Naive thymus-derived CD8-positive, alpha-beta T cell (primary cell): ENCODE results near the gene PDGFB. TPM values are rescaled to one million over a fixed set of nuclear protein-coding genes. Genes with fewer than 3 reads are reported as not detected.

Source experiments
- ATAC-seq, 2 donors: fragments of 150-1000 bp; cut with Tn5 transposase in 1 of 2; sonication (Bioruptor Pico), chemical (Tn5 transposase) in 1 of 2; 1 replicate in 1 of 2; 2 replicates in 1 of 2; pipeline ENCODE4 v1.10.0; 2021; ENCODE audit warnings: mild to moderate bottlenecking in 2 of 2, moderate library complexity in 2 of 2
- POLR2A ChIA-PET: fragments of 350-600 bp; sonication (Branson Sonifier 250); formaldehyde crosslinking; loops from one replicate; lab custom pipeline; 2021; ENCODE audit warnings: antibody characterized with exemption; lab: Charles Lee
- DNase-seq, 10 donors: peaks; one replicate each; pipeline versions ENCODE4 v3.0.0 to v3.0.0-alpha.2; 2020 to 2022
- H3K27ac Mint-ChIP-seq, 10 donors: one replicate each; pipeline ENCODE4 v1.8.0; 2020 to 2022; ENCODE audit warnings: mild to moderate bottlenecking in 10 of 10, mixed read lengths in 10 of 10, moderate library complexity in 4 of 10, inconsistent platforms in 1 of 10
- H3K27me3 Mint-ChIP-seq, 5 donors: one replicate each; pipeline ENCODE4 v1.8.0; 2021 to 2022; ENCODE audit warnings: mixed read lengths in 5 of 5
- H3K36me3 Mint-ChIP-seq, 3 donors: one replicate each; pipeline ENCODE4 v1.8.0; 2020 to 2022; ENCODE audit warnings: mixed read lengths in 3 of 3, mild to moderate bottlenecking in 2 of 3, inconsistent platforms in 1 of 3
- H3K4me1 Mint-ChIP-seq, 4 donors: one replicate each; pipeline ENCODE4 v1.8.0; 2021 to 2022; ENCODE audit warnings: mixed read lengths in 4 of 4
- H3K4me3 Mint-ChIP-seq, 10 donors: one replicate each; pipeline ENCODE4 v1.8.0; 2020 to 2022; ENCODE audit warnings: mild to moderate bottlenecking in 10 of 10, mixed read lengths in 10 of 10, moderate library complexity in 6 of 10, inconsistent platforms in 1 of 10
- H3K9me3 Mint-ChIP-seq, 9 donors: one replicate each; pipeline ENCODE4 v1.8.0; 2020 to 2022; ENCODE audit warnings: mixed read lengths in 9 of 9, mild to moderate bottlenecking in 3 of 9, inconsistent platforms in 1 of 9, moderate library complexity in 1 of 9
- polyA plus RNA-seq, 3 donors: library from polyadenylated mRNA; unstranded; fragments of 300-500 nt; fragmentation: Illumina TruSeq; gene quantifications; one replicate each; pipeline ENCODE4 v1.2.3, GENCODE V29; 2021
- total RNA-seq, 8 experiments: library from RNA in 2 of 8; stranded (reverse) in 2 of 8; gene quantifications; one replicate each; pipeline ENCODE4 v1.2.3 and lab custom pipeline; 2021 to 2026

PDGFB gene
- 10 to 100 TPM in 1 of 2 experiments, 1 to 10 TPM in 1; 7.4 to 10.1 TPM for total RNA-seq
- polyA plus RNA-seq, result 1 to 10 TPM; 1.0 to 3.9 (median 1.3) TPM
- total RNA-seq (lab: John Stamatoyannopoulos, UW), result 0.08 to 8.7 (median 1.2) reads per million in 6 experiments

GRCh38 chr22:39244496-39245129 lies at the start of gene PDGFB:
Gene PDGFB (minus strand): TSS chr22:39244982. CDS start chr22:39243963, 1,019 bp downstream.
- POLR2A ChIA-PET, result interaction anchor here (0.8 to 8.2 kb wide), 6 partner anchors 9 to 95 kb away, joined by 3 to 77 read pairs (median 8); partner anchors contain the start of genes CBX7 and RPL3
- peak within 1 kb of the TSS in 8 of 10 donors; percentile 29 to 92 (median 75) for H3K27ac Mint-ChIP-seq

GRCh38 chr22:39293766-39294368 lies 49.1 kb upstream of the PDGFB start:
- ATAC-seq (no peak), DNase-seq (no peak)
- Mint-ChIP-seq H3K27ac (no peak overlapping the region), H3K27me3 (peaks cover 5 to 20% (median 12%) of the 10 kb centered on the region in 5 donors), H3K4me3 (no peak overlapping the region), H3K4me1 (peaks cover 0 to 3% (median 1%) of the 10 kb centered on the region in 4 donors), H3K9me3 (no peaks in the 10 kb centered on the region), H3K36me3 (no peaks in the 10 kb centered on the region)
- POLR2A ChIA-PET, result no interaction called here

More at GRCh38 chr22:39244496-39245129, at the start of gene PDGFB:
- no peak for ATAC-seq
- no peak for DNase-seq
- Mint-ChIP-seq H3K9me3 (no peaks in the 10 kb centered on the region), H3K4me1 (peaks cover 31 to 48% (median 40%) of the 10 kb centered on the region in 4 donors), H3K4me3 (peak within 1 kb of the TSS; percentile 76 to 95 (median 89)), H3K27me3 (peaks cover 0 to 33% (median 19%) of the 10 kb centered on the region in 5 donors), H3K36me3 (peaks cover 0 to 14% (median 0%) of the 10 kb centered on the region in 3 donors)

GRCh38 chr22:39292561-39293074 lies 47.8 kb upstream of the PDGFB start:
- no peak for DNase-seq

GRCh38 chr22:39292031-39292462 lies 47.3 kb upstream of the PDGFB start:
- Mint-ChIP-seq H3K4me3 (no peak overlapping the region), H3K36me3 (no peaks in the 10 kb centered on the region), H3K27me3 (peaks cover 0 to 10% (median 8%) of the 10 kb centered on the region in 5 donors), H3K27ac (no peak overlapping the region), H3K9me3 (no peaks in the 10 kb centered on the region), H3K4me1 (peaks cover 0 to 12% (median 3%) of the 10 kb centered on the region in 4 donors)
- ATAC-seq (no peak), DNase-seq (no peak)
- POLR2A ChIA-PET, result no interaction called here

More at GRCh38 chr22:39292561-39293074, 47.8 kb upstream of the PDGFB start:
- peaks cover 0 to 6% (median 0%) of the 10 kb centered on the region in 4 donors for H3K4me1 Mint-ChIP-seq
- H3K4me3 Mint-ChIP-seq, result no peak overlapping the region
- H3K9me3 Mint-ChIP-seq, result no peaks in the 10 kb centered on the region
- no peaks in the 10 kb centered on the region for H3K36me3 Mint-ChIP-seq
- no peak for ATAC-seq
- H3K27me3 Mint-ChIP-seq, result peaks cover 0 to 10% (median 8%) of the 10 kb centered on the region in 5 donors
- POLR2A ChIA-PET, result no interaction called here
- no peak overlapping the region for H3K27ac Mint-ChIP-seq

- DNase-seq (no peak), ATAC-seq (no peak)
- no peaks in the 10 kb centered on the region for H3K9me3 Mint-ChIP-seq
- no peaks in the 10 kb centered on the region for H3K36me3 Mint-ChIP-seq
- H3K27me3 Mint-ChIP-seq, result peaks cover 0 to 8% (median 5%) of the 10 kb centered on the region in 5 donors
- no peak overlapping the region for H3K4me3 Mint-ChIP-seq
- peaks cover 0 to 17% (median 3%) of the 10 kb centered on the region in 4 donors for H3K4me1 Mint-ChIP-seq
- POLR2A ChIA-PET, result interaction anchor here (0.6 kb wide), 1 partner anchor 40 kb away, joined by 3 read pairs; no protein-coding TSS in a partner anchor
- no peak overlapping the region for H3K27ac Mint-ChIP-seq
Observed at GRCh38 chr22:39291523-39291922, 46.7 kb upstream of the PDGFB start.

GRCh38 chr22:39290724-39291161 lies 46.0 kb upstream of the PDGFB start:
- H3K27ac Mint-ChIP-seq, result no peak overlapping the region
- ATAC-seq, result no peak
- H3K4me1 Mint-ChIP-seq, result peaks cover 0 to 22% (median 3%) of the 10 kb centered on the region in 4 donors
- peaks cover 0 to 5% (median 0%) of the 10 kb centered on the region in 9 donors for H3K9me3 Mint-ChIP-seq
- DNase-seq, result no peak
- H3K27me3 Mint-ChIP-seq, result peaks cover 0 to 6% (median 3%) of the 10 kb centered on the region in 5 donors
- H3K36me3 Mint-ChIP-seq, result no peaks in the 10 kb centered on the region
- H3K4me3 Mint-ChIP-seq, result no peak overlapping the region
- POLR2A ChIA-PET, result no interaction called here

GRCh38 chr22:39289975-39290720 lies 45.4 kb upstream of the PDGFB start:
- DNase-seq (no peak), ATAC-seq (no peak)
- Mint-ChIP-seq H3K27ac (no peak overlapping the region), H3K36me3 (no peaks in the 10 kb centered on the region), H3K4me1 (peaks cover 0 to 22% (median 3%) of the 10 kb centered on the region in 4 donors), H3K9me3 (peaks cover 0 to 10% (median 2%) of the 10 kb centered on the region in 9 donors), H3K27me3 (peaks cover 0 to 7% (median 3%) of the 10 kb centered on the region in 5 donors), H3K4me3 (no peak overlapping the region)
- POLR2A ChIA-PET, result no interaction called here

- Mint-ChIP-seq H3K27ac (no peak overlapping the region), H3K9me3 (peaks cover 0 to 13% (median 2%) of the 10 kb centered on the region in 9 donors), H3K36me3 (no peaks in the 10 kb centered on the region), H3K27me3 (peaks cover 0 to 7% (median 3%) of the 10 kb centered on the region in 5 donors), H3K4me3 (no peak overlapping the region), H3K4me1 (peaks cover 0 to 22% (median 3%) of the 10 kb centered on the region in 4 donors)
- ATAC-seq, result no peak
- POLR2A ChIA-PET, result no interaction called here
- no peak for DNase-seq
Observed at GRCh38 chr22:39289533-39289932, 44.8 kb upstream of the PDGFB start.

- Mint-ChIP-seq H3K4me1 (peaks cover 0 to 22% (median 3%) of the 10 kb centered on the region in 4 donors), H3K27me3 (peaks cover 0 to 4% (median 0%) of the 10 kb centered on the region in 5 donors), H3K9me3 (peaks cover 0 to 13% (median 2%) of the 10 kb centered on the region in 9 donors), H3K36me3 (no peaks in the 10 kb centered on the region), H3K4me3 (no peak overlapping the region), H3K27ac (no peak overlapping the region)
- DNase-seq, result no peak
- no peak for ATAC-seq
- POLR2A ChIA-PET, result interaction anchor here (1.2 to 1.4 kb wide), 2 partner anchors 9 to 28 kb away, joined by 3 read pairs; no protein-coding TSS in a partner anchor
Observed at GRCh38 chr22:39288135-39288898, 43.5 kb upstream of the PDGFB start.

GRCh38 chr22:39287076-39287725 lies 42.4 kb upstream of the PDGFB start:
- POLR2A ChIA-PET, result interaction anchor here (0.8 to 1.4 kb wide), 3 partner anchors 10 to 113 kb away, joined by 3 read pairs; no protein-coding TSS in a partner anchor
- Mint-ChIP-seq H3K4me1 (peaks cover 0 to 26% (median 3%) of the 10 kb centered on the region in 4 donors), H3K27me3 (peaks cover 0 to 3% (median 0%) of the 10 kb centered on the region in 5 donors), H3K36me3 (no peaks in the 10 kb centered on the region), H3K27ac (peak overlapping the region in 4 of 10 donors; percentile 1 to 77 (median 16)), H3K9me3 (peaks cover 0 to 13% (median 2%) of the 10 kb centered on the region in 9 donors), H3K4me3 (peak overlapping the region in 1 of 10 donors; percentile 12)
- DNase-seq, result no peak
- ATAC-seq, result peak in 1 of 2 donors; percentile 38

GRCh38 chr22:39284983-39285382 lies 40.2 kb upstream of the PDGFB start:
- no peaks in the 10 kb centered on the region for H3K36me3 Mint-ChIP-seq
- H3K27ac Mint-ChIP-seq, result no peak overlapping the region
- H3K4me1 Mint-ChIP-seq, result peaks cover 0 to 29% (median 6%) of the 10 kb centered on the region in 4 donors
- H3K4me3 Mint-ChIP-seq, result no peak overlapping the region
- POLR2A ChIA-PET, result no interaction called here
- DNase-seq (no peak), ATAC-seq (no peak)
- H3K9me3 Mint-ChIP-seq, result peaks cover 0 to 13% (median 2%) of the 10 kb centered on the region in 9 donors
- peaks cover 0 to 5% (median 0%) of the 10 kb centered on the region in 5 donors for H3K27me3 Mint-ChIP-seq
